ENCODE results near the gene IL17RA.
A peak's percentile ranks its signal among the peaks of the same experiment; 100 is the strongest.

Gene IL17RA

GRCh38 chr22:17121233-17122195 is 36.7 kb downstream of the IL17RA start, which contains the start of gene TMEM121B:
TMEM121B (minus strand) TSS chr22:17121360; CDS start chr22:17121127, 233 bp downstream.
- WGBS, 2 donors (ENCODE audit: extremely low coverage in 2 of 2, insufficient read length in 2 of 2, insufficient replicate concordance in 1 of 2), result no CpG with 5 or more reads among the region's 69 CpGs
- Histone ChIP-seq H3K9me3 (replicated peaks in 1 of 2; ENCODE audit: control insufficient read depth in 2 of 2, insufficient read depth in 1 of 2, low read depth in 1 of 2, low read length in 2 of 2) (no peaks in the 10 kb centered on the region), H2BK120ac (ENCODE audit: low read depth, low read length) (no peak within 1 kb of the TSS), H3K18ac (ENCODE audit: low read length) (peak within 1 kb of the TSS; percentile 81), H4K91ac (ENCODE audit: low read depth, low read length, poor library complexity) (peak within 1 kb of the TSS; percentile 9), H3K9ac (ENCODE audit: low read depth, low read length, poor library complexity) (peak within 1 kb of the TSS; percentile 93), H3K27me3 (ENCODE audit: control insufficient read depth in 3 of 3, insufficient read depth in 3 of 3, low read depth in 1 of 3, low read length in 3 of 3) (peaks cover 0 to 6% (median 0%) of the 10 kb centered on the region in 3 experiments), H2BK12ac (ENCODE audit: low read length) (no peak within 1 kb of the TSS), H3K79me1 (ENCODE audit: low read depth, low read length) (peaks cover 4% of the 10 kb centered on the region), H3K4me1 (ENCODE audit: control insufficient read depth in 2 of 2, insufficient read depth in 1 of 2, low read depth in 1 of 2, low read length in 2 of 2) (peaks cover 20 to 21% of the 10 kb centered on the region in 2 donors), H3K4ac (ENCODE audit: low read length) (no peak within 1 kb of the TSS), H2AFZ (ENCODE audit: low read length) (peak within 1 kb of the TSS; percentile 96), H2BK15ac (ENCODE audit: low read length) (peak within 1 kb of the TSS; percentile 3), H3K23ac (ENCODE audit: low read depth, low read length, poor library complexity) (peak within 1 kb of the TSS; percentile 92), H4K8ac (ENCODE audit: low read depth, low read length) (no peak within 1 kb of the TSS), H3K4me2 (ENCODE audit: insufficient read depth, low read length, poor library complexity, severe bottlenecking) (peak within 1 kb of the TSS; percentile 97), H2BK5ac (ENCODE audit: low read length) (no peak within 1 kb of the TSS), H3K14ac (ENCODE audit: low read length) (peak within 1 kb of the TSS; percentile 97), H3K27ac (replicated peaks; ENCODE audit: low read length) (peak within 1 kb of the TSS; percentile 57), H2AK5ac (ENCODE audit: low read depth, low read length) (no peak within 1 kb of the TSS), H3K36me3 (replicated peaks in 1 of 2; ENCODE audit: control insufficient read depth in 2 of 2, insufficient read depth in 2 of 2, low read length in 2 of 2) (peaks cover 0 to 7% of the 10 kb centered on the region in 2 donors), H3K4me3 (ENCODE audit: low read length in 2 of 2) (peak within 1 kb of the TSS; percentile 56 to 81)
- peak; percentile 85 for DNase-seq (ENCODE audit: low spot score)

GRCh38 chr22:17130199-17130598 is 45.4 kb downstream of the IL17RA start:
- no CpG with 5 or more reads among the region's 1 CpG for WGBS, 2 donors (ENCODE audit: extremely low coverage in 2 of 2, insufficient read length in 2 of 2, insufficient replicate concordance in 1 of 2)
- no peak overlapping the region for H3K4ac ChIP-seq (ENCODE audit: low read length)
- H3K4me2 ChIP-seq (ENCODE audit: insufficient read depth, low read length, poor library complexity, severe bottlenecking), result no peak overlapping the region
- H3K27ac ChIP-seq (replicated peaks; ENCODE audit: low read length), result no peak overlapping the region
- no peaks in the 10 kb centered on the region for H3K27me3 ChIP-seq (ENCODE audit: control insufficient read depth in 3 of 3, insufficient read depth in 3 of 3, low read depth in 1 of 3, low read length in 3 of 3)
- H3K9ac ChIP-seq (ENCODE audit: low read depth, low read length, poor library complexity), result no peak overlapping the region
- H3K18ac ChIP-seq (ENCODE audit: low read length), result no peak overlapping the region
- H2AFZ ChIP-seq (ENCODE audit: low read length), result no peak overlapping the region
- H2AK5ac ChIP-seq (ENCODE audit: low read depth, low read length), result no peak overlapping the region
- no peak overlapping the region for H4K91ac ChIP-seq (ENCODE audit: low read depth, low read length, poor library complexity)
- no peak overlapping the region for H3K23ac ChIP-seq (ENCODE audit: low read depth, low read length, poor library complexity)
- no peak for DNase-seq (ENCODE audit: low spot score)
- H3K14ac ChIP-seq (ENCODE audit: low read length), result no peak overlapping the region
- peaks cover 0 to 2% of the 10 kb centered on the region in 2 donors for H3K9me3 ChIP-seq (replicated peaks in 1 of 2; ENCODE audit: control insufficient read depth in 2 of 2, insufficient read depth in 1 of 2, low read depth in 1 of 2, low read length in 2 of 2)
- no peak overlapping the region for H4K8ac ChIP-seq (ENCODE audit: low read depth, low read length)
- no peak overlapping the region for H2BK12ac ChIP-seq (ENCODE audit: low read length)
- H3K36me3 ChIP-seq (replicated peaks in 1 of 2; ENCODE audit: control insufficient read depth in 2 of 2, insufficient read depth in 2 of 2, low read length in 2 of 2), result peaks cover 4 to 9% of the 10 kb centered on the region in 2 donors
- no peak overlapping the region for H2BK120ac ChIP-seq (ENCODE audit: low read depth, low read length)
- no peak overlapping the region for H2BK15ac ChIP-seq (ENCODE audit: low read length)
- H3K4me1 ChIP-seq (ENCODE audit: control insufficient read depth in 2 of 2, insufficient read depth in 1 of 2, low read depth in 1 of 2, low read length in 2 of 2), result peaks cover 0 to 5% of the 10 kb centered on the region in 2 donors
- H2BK5ac ChIP-seq (ENCODE audit: low read length), result no peak overlapping the region
- no peak overlapping the region for H3K4me3 ChIP-seq (ENCODE audit: low read length in 2 of 2)
- no peaks in the 10 kb centered on the region for H3K79me1 ChIP-seq (ENCODE audit: low read depth, low read length)

DNA sequence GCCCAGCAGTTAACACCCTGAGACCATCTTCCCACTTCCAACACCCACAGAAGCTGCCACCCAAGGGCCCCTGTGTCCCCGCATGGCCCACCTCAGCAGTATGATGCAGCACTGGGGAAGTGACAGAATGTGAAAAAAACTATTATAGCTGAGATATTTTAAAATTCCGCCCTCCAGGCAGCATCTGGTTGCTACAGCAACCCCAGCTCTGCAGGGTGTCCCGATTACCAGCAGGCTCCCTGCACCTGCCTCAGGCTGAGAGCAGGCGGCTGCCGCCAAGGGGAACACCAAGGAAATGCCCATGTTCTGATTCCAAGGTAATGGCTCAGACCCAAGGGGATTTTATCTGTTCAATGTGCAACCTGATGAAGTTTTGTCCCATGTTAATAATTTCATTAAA is 46.9 kb downstream of the IL17RA start:
- H2AK5ac ChIP-seq (ENCODE audit: low read depth, low read length), result peak overlapping the region; percentile 83
- H2AFZ ChIP-seq (ENCODE audit: low read length), result no peak overlapping the region
- no peak overlapping the region for H3K4ac ChIP-seq (ENCODE audit: low read length)
- H3K9me3 ChIP-seq (replicated peaks in 1 of 2; ENCODE audit: control insufficient read depth in 2 of 2, insufficient read depth in 1 of 2, low read depth in 1 of 2, low read length in 2 of 2), result peaks cover 0 to 2% of the 10 kb centered on the region in 2 donors
- WGBS, 2 donors (ENCODE audit: extremely low coverage in 2 of 2, insufficient read length in 2 of 2, insufficient replicate concordance in 1 of 2), result no CpG with 5 or more reads among the region's 5 CpGs
- no peak overlapping the region for H2BK120ac ChIP-seq (ENCODE audit: low read depth, low read length)
- no peak overlapping the region for H3K4me2 ChIP-seq (ENCODE audit: insufficient read depth, low read length, poor library complexity, severe bottlenecking)
- no peak overlapping the region for H2BK5ac ChIP-seq (ENCODE audit: low read length)
- no peak overlapping the region for H3K4me3 ChIP-seq (ENCODE audit: low read length in 2 of 2)
- peaks cover 2 to 5% of the 10 kb centered on the region in 2 donors for H3K4me1 ChIP-seq (ENCODE audit: control insufficient read depth in 2 of 2, insufficient read depth in 1 of 2, low read depth in 1 of 2, low read length in 2 of 2)
- peaks cover 5 to 13% of the 10 kb centered on the region in 2 donors for H3K36me3 ChIP-seq (replicated peaks in 1 of 2; ENCODE audit: control insufficient read depth in 2 of 2, insufficient read depth in 2 of 2, low read length in 2 of 2)
- DNase-seq (ENCODE audit: low spot score), result no peak
- H3K27ac ChIP-seq (replicated peaks; ENCODE audit: low read length), result no peak overlapping the region
- H4K91ac ChIP-seq (ENCODE audit: low read depth, low read length, poor library complexity), result no peak overlapping the region
- H4K8ac ChIP-seq (ENCODE audit: low read depth, low read length), result no peak overlapping the region
- H3K18ac ChIP-seq (ENCODE audit: low read length), result peak overlapping the region; percentile 28
- no peak overlapping the region for H2BK15ac ChIP-seq (ENCODE audit: low read length)
- no peaks in the 10 kb centered on the region for H3K27me3 ChIP-seq (ENCODE audit: control insufficient read depth in 3 of 3, insufficient read depth in 3 of 3, low read depth in 1 of 3, low read length in 3 of 3)
- no peaks in the 10 kb centered on the region for H3K79me1 ChIP-seq (ENCODE audit: low read depth, low read length)
- H3K9ac ChIP-seq (ENCODE audit: low read depth, low read length, poor library complexity), result no peak overlapping the region
- H3K23ac ChIP-seq (ENCODE audit: low read depth, low read length, poor library complexity), result no peak overlapping the region
- H3K14ac ChIP-seq (ENCODE audit: low read length), result no peak overlapping the region
- H2BK12ac ChIP-seq (ENCODE audit: low read length), result no peak overlapping the region

GRCh38 chr22:17132112-17132511 is 47.3 kb downstream of the IL17RA start:
- no peaks in the 10 kb centered on the region for H3K79me1 ChIP-seq (ENCODE audit: low read depth, low read length)
- no peak overlapping the region for H3K14ac ChIP-seq (ENCODE audit: low read length)
- H2BK12ac ChIP-seq (ENCODE audit: low read length), result no peak overlapping the region
- peaks cover 0 to 2% of the 10 kb centered on the region in 2 donors for H3K9me3 ChIP-seq (replicated peaks in 1 of 2; ENCODE audit: control insufficient read depth in 2 of 2, insufficient read depth in 1 of 2, low read depth in 1 of 2, low read length in 2 of 2)
- no peak overlapping the region for H4K8ac ChIP-seq (ENCODE audit: low read depth, low read length)
- peaks cover 2 to 5% of the 10 kb centered on the region in 2 donors for H3K4me1 ChIP-seq (ENCODE audit: control insufficient read depth in 2 of 2, insufficient read depth in 1 of 2, low read depth in 1 of 2, low read length in 2 of 2)
- peaks cover 7 to 16% of the 10 kb centered on the region in 2 donors for H3K36me3 ChIP-seq (replicated peaks in 1 of 2; ENCODE audit: control insufficient read depth in 2 of 2, insufficient read depth in 2 of 2, low read length in 2 of 2)
- no peak overlapping the region for H2BK5ac ChIP-seq (ENCODE audit: low read length)
- no peak overlapping the region for H3K4me3 ChIP-seq (ENCODE audit: low read length in 2 of 2)
- no peak overlapping the region for H2BK15ac ChIP-seq (ENCODE audit: low read length)
- H4K91ac ChIP-seq (ENCODE audit: low read depth, low read length, poor library complexity), result no peak overlapping the region
- no peak overlapping the region for H3K9ac ChIP-seq (ENCODE audit: low read depth, low read length, poor library complexity)
- no peak overlapping the region for H3K4ac ChIP-seq (ENCODE audit: low read length)
- H2AK5ac ChIP-seq (ENCODE audit: low read depth, low read length), result no peak overlapping the region
- no peak overlapping the region for H3K18ac ChIP-seq (ENCODE audit: low read length)
- no peak overlapping the region for H3K27ac ChIP-seq (replicated peaks; ENCODE audit: low read length)
- H2BK120ac ChIP-seq (ENCODE audit: low read depth, low read length), result no peak overlapping the region
- no peak for DNase-seq (ENCODE audit: low spot score)
- no peak overlapping the region for H3K23ac ChIP-seq (ENCODE audit: low read depth, low read length, poor library complexity)
- no CpG with 5 or more reads among the region's 2 CpGs for WGBS, 2 donors (ENCODE audit: extremely low coverage in 2 of 2, insufficient read length in 2 of 2, insufficient replicate concordance in 1 of 2)
- H3K4me2 ChIP-seq (ENCODE audit: insufficient read depth, low read length, poor library complexity, severe bottlenecking), result no peak overlapping the region
- no peak overlapping the region for H2AFZ ChIP-seq (ENCODE audit: low read length)
- H3K27me3 ChIP-seq (ENCODE audit: control insufficient read depth in 3 of 3, insufficient read depth in 3 of 3, low read depth in 1 of 3, low read length in 3 of 3), result no peaks in the 10 kb centered on the region

Data from neuronal stem cell (in vitro differentiated cells).